Hematopoietic multipotent progenitor cell (in vitro differentiated cells): ENCODE measurements around the gene FSTL4. TPM values are rescaled to one million over a fixed set of nuclear protein-coding genes. Genes with fewer than 3 reads are reported as not detected.
A peak's percentile ranks its signal among the peaks of the same experiment; 100 is the strongest.

ENCODE experiments used
- DNase-seq, 3 donors: peaks; one replicate each; pipeline ENCODE4 v3.0.0-alpha.2; 2011 to 2015; ENCODE audit warnings: low read depth in 2 of 3, low spot score in 2 of 3
- total RNA-seq: library from RNA; depleted of rRNA; stranded (reverse); fragments of >200 nt; gene quantifications from one replicate; pipeline ENCODE4 v1.2.3, GENCODE V29; 2012

The FSTL4 gene
- total RNA-seq, 1 donor: under 0.01 TPM

GRCh38 chr5:133309166-133309795 is 303.1 kb downstream of the FSTL4 start:
- peak in 2 of 3 donors; percentile 51 to 77 for DNase-seq

GRCh38 chr5:133307275-133307674 is 305.1 kb downstream of the FSTL4 start:
- DNase-seq: no peak

- no peak for DNase-seq
Observed at GRCh38 chr5:133304707-133305216, 307.6 kb downstream of the FSTL4 start.

- no peak for DNase-seq
Observed at GRCh38 chr5:133304178-133304577, 308.2 kb downstream of the FSTL4 start.

GRCh38 chr5:133303298-133303697 is 309.0 kb downstream of the FSTL4 start:
- no peak for DNase-seq

- no peak for DNase-seq
Observed at GRCh38 chr5:133299728-133300127, 312.6 kb downstream of the FSTL4 start.

GRCh38 chr5:133299021-133299420 is 313.3 kb downstream of the FSTL4 start:
- DNase-seq: no peak

GRCh38 chr5:133298447-133298846 is 313.9 kb downstream of the FSTL4 start:
- no peak for DNase-seq

- no peak for DNase-seq
Observed at GRCh38 chr5:133297293-133297692, 315.0 kb downstream of the FSTL4 start.

GRCh38 chr5:133296624-133297023 is 315.7 kb downstream of the FSTL4 start:
- DNase-seq: no peak

GRCh38 chr5:133295520-133295919 is 316.8 kb downstream of the FSTL4 start:
- DNase-seq: no peak

- DNase-seq: no peak
Observed at GRCh38 chr5:133294380-133294779, 318.0 kb downstream of the FSTL4 start.

- no peak for DNase-seq
Observed at GRCh38 chr5:133293960-133294359, 318.4 kb downstream of the FSTL4 start.

GRCh38 chr5:133292300-133292699 is 320.0 kb downstream of the FSTL4 start:
- DNase-seq: no peak

GRCh38 chr5:133291524-133291923 is 320.8 kb downstream of the FSTL4 start:
- DNase-seq: no peak

GRCh38 chr5:133290669-133291240 is 321.6 kb downstream of the FSTL4 start:
- no peak for DNase-seq

GRCh38 chr5:133289686-133290367 is 322.5 kb downstream of the FSTL4 start:
- DNase-seq: no peak

- peak; percentile 11 to 29 (median 28) for DNase-seq
Observed at GRCh38 chr5:133287500-133287899, 324.8 kb downstream of the FSTL4 start.

GRCh38 chr5:133286483-133286882 is 325.9 kb downstream of the FSTL4 start:
- no peak for DNase-seq

GRCh38 chr5:133285583-133286021 is 326.7 kb downstream of the FSTL4 start:
- DNase-seq: no peak

- DNase-seq: no peak
Observed at GRCh38 chr5:133284306-133284705, 328.0 kb downstream of the FSTL4 start.

- DNase-seq: no peak
Observed at GRCh38 chr5:133278317-133278716, 334.0 kb downstream of the FSTL4 start.
